GM12892 (cell line): Measurements from ENCODE around the gene HDGFL3.

Source experiments
- POLR2A ChIP-seq: IDR thresholded peaks from 2 replicates; pipeline ENCODE4 v1.6.1; 2011; ENCODE audit warnings: low read depth, low read length, control low read depth
- POLR2AphosphoS5 ChIP-seq: IDR thresholded peaks from 2 replicates; pipeline ENCODE4 v1.6.1; 2011; ENCODE audit warnings: low read depth, low read length, control low read depth
- TAF1 ChIP-seq: IDR thresholded peaks from 2 replicates; pipeline ENCODE4 v1.6.1; 2011; ENCODE audit warnings: low read depth, mild to moderate bottlenecking, control low read depth, low read length, borderline replicate concordance

GRCh38 chr15:83153288-83153687, 54.3 kb downstream of the HDGFL3 start:
- TF ChIP-seq POLR2AphosphoS5 (no peak), TAF1 (no peak), POLR2A (no peak)
